Right ventricle myocardium superior (tissue), 1 donor: ENCODE results near the gene EDAR. TPM values are rescaled to one million over a fixed set of nuclear protein-coding genes. Genes with fewer than 3 reads are reported as not detected.

ENCODE experiments used
- ATAC-seq: fragments of 200-7000 bp; cut with Tn5 transposase; one replicate; pipeline ENCODE4 v1.9.1; 2020; ENCODE audit warnings: mild to moderate bottlenecking; ENCODE audit not compliant: poor library complexity
- DNase-seq: peaks from one replicate; pipeline ENCODE4 v3.0.0-alpha.2; 2020
- intact Hi-C: fragments of 100-400 bp; cut with DNase I; formaldehyde crosslinking; loops from one replicate; pipeline ENCODE4 v1.11.2; 2022
- total RNA-seq: library from RNA; stranded (reverse); fragmentation: NEBNext Ultra II Directional; extraction: Animal tissue kit (Norgen Biotek cat#: 25700); gene quantifications from one replicate; pipeline ENCODE4 v1.2.1, GENCODE V29; 2021
- donor health status: DM: no; HTN: yes; CAD: no; lungs with severe emphysema.

EDAR gene
- total RNA-seq, 1 donor from 2014 or later = 0.11 TPM

- intact Hi-C loops = no loop called here
- ATAC-seq = no peak
- DNase-seq = no peak
Observed at GRCh38 chr2:108847000-108847399, 142.0 kb downstream of the EDAR start.

GRCh38 chr2:108845923-108846322 is 143.1 kb downstream of the EDAR start:
- ATAC-seq (no peak), DNase-seq (no peak)
- intact Hi-C loops = no loop called here

Other genes with a start within 250 kb of the EDAR start
- gene CCDC138, start 202.4 kb downstream of the EDAR start, total RNA-seq = 1.00 TPM
- 6.6 TPM for gene SH3RF3, start 140.0 kb upstream of the EDAR start, total RNA-seq